Lower lobe of right lung (tissue), 2 donors: ENCODE data around the gene PEX14. TPM values are rescaled to one million over a fixed set of nuclear protein-coding genes. Genes with fewer than 3 reads are reported as not detected.

Experiments used
- ATAC-seq, 2 donors: fragments of 200-7000 bp; cut with Tn5 transposase; one replicate each; pipeline ENCODE4 v1.9.1; 2020 to 2022; ENCODE audit warnings: mild to moderate bottlenecking in 2 of 2, moderate library complexity in 2 of 2
- DNase-seq: peaks from one replicate; pipeline ENCODE4 v3.0.0-alpha.2; 2020
- H3K27ac ChIP-seq: fragments of 200-600 bp; one replicate; pipeline ENCODE4 v1.8.0; 2022
- H3K27me3 ChIP-seq: fragments of 200-600 bp; one replicate; pipeline ENCODE4 v1.8.0; 2022; ENCODE audit warnings: low read depth
- H3K36me3 ChIP-seq: fragments of 200-600 bp; one replicate; pipeline ENCODE4 v1.8.0; 2022; ENCODE audit warnings: mild to moderate bottlenecking
- H3K4me1 ChIP-seq: fragments of 200-600 bp; one replicate; pipeline ENCODE4 v1.8.0; 2022
- H3K4me3 ChIP-seq: fragments of 200-600 bp; one replicate; pipeline ENCODE4 v1.8.0; 2022; ENCODE audit warnings: mild to moderate bottlenecking
- H3K9me3 ChIP-seq: fragments of 200-600 bp; one replicate; pipeline ENCODE4 v1.8.0; 2022
- intact Hi-C: fragments of 100-400 bp; cut with DNase I; formaldehyde crosslinking; loops from one replicate; pipeline ENCODE4 v1.11.0; 2022
- total RNA-seq: library from RNA; stranded (reverse); fragmentation: NEBNext Ultra II Directional; extraction: Animal tissue kit (Norgen Biotek cat#: 25700); gene quantifications from one replicate; pipeline ENCODE4 v1.2.1, GENCODE V29; 2021
- TF ChIP-seq, protein P1 (sequence below): fragments of 200-600 bp; IDR thresholded peaks from one replicate; pipeline ENCODE4 v1.8.0; 2022; ENCODE audit warnings: antibody characterized with exemption, mild to moderate bottlenecking
- donor health status: DM: no; HTN: yes; CAD: no; lungs with severe emphysema.

The PEX14 gene
- total RNA-seq, 1 donor from 2014 or later = 27.9 TPM

- ATAC-seq (peak; percentile 7 to 40), DNase-seq (no peak)
- peaks cover 73% of the 10 kb centered on the region for H3K36me3 ChIP-seq
- H3K4me1 ChIP-seq = peaks cover 16% of the 10 kb centered on the region
- H3K4me3 ChIP-seq = no peak overlapping the region
- TF ChIP-seq, protein P1, sequence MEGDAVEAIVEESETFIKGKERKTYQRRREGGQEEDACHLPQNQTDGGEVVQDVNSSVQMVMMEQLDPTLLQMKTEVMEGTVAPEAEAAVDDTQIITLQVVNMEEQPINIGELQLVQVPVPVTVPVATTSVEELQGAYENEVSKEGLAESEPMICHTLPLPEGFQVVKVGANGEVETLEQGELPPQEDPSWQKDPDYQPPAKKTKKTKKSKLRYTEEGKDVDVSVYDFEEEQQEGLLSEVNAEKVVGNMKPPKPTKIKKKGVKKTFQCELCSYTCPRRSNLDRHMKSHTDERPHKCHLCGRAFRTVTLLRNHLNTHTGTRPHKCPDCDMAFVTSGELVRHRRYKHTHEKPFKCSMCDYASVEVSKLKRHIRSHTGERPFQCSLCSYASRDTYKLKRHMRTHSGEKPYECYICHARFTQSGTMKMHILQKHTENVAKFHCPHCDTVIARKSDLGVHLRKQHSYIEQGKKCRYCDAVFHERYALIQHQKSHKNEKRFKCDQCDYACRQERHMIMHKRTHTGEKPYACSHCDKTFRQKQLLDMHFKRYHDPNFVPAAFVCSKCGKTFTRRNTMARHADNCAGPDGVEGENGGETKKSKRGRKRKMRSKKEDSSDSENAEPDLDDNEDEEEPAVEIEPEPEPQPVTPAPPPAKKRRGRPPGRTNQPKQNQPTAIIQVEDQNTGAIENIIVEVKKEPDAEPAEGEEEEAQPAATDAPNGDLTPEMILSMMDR = no peak
- H3K27me3 ChIP-seq = no peaks in the 10 kb centered on the region
- intact Hi-C loops = no loop called here
- no peaks in the 10 kb centered on the region for H3K9me3 ChIP-seq
- no peak overlapping the region for H3K27ac ChIP-seq
These were observed 182.5 kb downstream of the PEX14 start for GRCh38 chr1:10657088-10657847.

DNA sequence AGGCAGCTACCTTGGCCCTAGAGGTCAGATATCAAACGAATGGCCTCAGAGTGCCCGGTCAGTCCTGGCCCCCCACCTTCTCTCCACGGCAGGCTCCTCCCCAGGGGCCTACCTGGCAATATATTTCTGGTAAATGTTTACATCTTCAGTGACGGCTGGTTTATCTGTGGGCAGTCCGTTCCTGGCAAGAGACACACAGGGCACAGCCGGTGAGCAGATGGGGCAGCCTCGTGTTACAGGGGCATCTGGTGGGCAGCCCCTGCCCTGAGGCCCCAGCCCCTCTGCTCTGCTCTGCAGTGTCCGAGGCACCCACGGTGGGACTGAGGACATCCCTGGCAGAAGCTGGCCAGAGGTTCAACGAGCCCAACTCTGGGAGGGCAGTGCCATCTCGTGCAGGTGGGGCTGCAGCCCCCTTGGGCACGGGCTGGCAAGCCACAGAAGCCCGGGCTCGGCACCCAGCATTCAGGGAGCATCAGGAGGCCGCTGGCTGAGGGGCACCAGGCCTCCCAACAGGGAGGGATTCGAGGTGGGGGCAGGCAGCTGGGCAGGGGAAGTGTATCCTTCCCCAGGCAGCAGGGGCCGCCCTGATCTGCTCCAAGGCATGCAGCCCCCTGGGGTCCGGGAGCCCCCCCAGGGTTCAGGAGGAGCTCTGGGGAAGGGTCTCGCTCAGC is 183.8 kb downstream of the PEX14 start:
- H3K27me3 ChIP-seq = no peaks in the 10 kb centered on the region
- no peak overlapping the region for H3K4me3 ChIP-seq
- TF ChIP-seq, protein P1 = no peak
- H3K4me1 ChIP-seq = peaks cover 16% of the 10 kb centered on the region
- no peaks in the 10 kb centered on the region for H3K9me3 ChIP-seq
- no peak overlapping the region for H3K27ac ChIP-seq
- ATAC-seq (no peak), DNase-seq (no peak)
- H3K36me3 ChIP-seq = peaks cover 60% of the 10 kb centered on the region
- intact Hi-C loops = no loop called here

- no peak for DNase-seq
- TF ChIP-seq, protein P1 = no peak
- no peak for ATAC-seq
- H3K27me3 ChIP-seq = no peaks in the 10 kb centered on the region
- H3K4me3 ChIP-seq = no peak overlapping the region
- peaks cover 23% of the 10 kb centered on the region for H3K4me1 ChIP-seq
- H3K27ac ChIP-seq = no peak overlapping the region
- intact Hi-C loops = no loop called here
- H3K36me3 ChIP-seq = peaks cover 60% of the 10 kb centered on the region
- no peaks in the 10 kb centered on the region for H3K9me3 ChIP-seq
These were observed 184.5 kb downstream of the PEX14 start for GRCh38 chr1:10659218-10659617.

DNA sequence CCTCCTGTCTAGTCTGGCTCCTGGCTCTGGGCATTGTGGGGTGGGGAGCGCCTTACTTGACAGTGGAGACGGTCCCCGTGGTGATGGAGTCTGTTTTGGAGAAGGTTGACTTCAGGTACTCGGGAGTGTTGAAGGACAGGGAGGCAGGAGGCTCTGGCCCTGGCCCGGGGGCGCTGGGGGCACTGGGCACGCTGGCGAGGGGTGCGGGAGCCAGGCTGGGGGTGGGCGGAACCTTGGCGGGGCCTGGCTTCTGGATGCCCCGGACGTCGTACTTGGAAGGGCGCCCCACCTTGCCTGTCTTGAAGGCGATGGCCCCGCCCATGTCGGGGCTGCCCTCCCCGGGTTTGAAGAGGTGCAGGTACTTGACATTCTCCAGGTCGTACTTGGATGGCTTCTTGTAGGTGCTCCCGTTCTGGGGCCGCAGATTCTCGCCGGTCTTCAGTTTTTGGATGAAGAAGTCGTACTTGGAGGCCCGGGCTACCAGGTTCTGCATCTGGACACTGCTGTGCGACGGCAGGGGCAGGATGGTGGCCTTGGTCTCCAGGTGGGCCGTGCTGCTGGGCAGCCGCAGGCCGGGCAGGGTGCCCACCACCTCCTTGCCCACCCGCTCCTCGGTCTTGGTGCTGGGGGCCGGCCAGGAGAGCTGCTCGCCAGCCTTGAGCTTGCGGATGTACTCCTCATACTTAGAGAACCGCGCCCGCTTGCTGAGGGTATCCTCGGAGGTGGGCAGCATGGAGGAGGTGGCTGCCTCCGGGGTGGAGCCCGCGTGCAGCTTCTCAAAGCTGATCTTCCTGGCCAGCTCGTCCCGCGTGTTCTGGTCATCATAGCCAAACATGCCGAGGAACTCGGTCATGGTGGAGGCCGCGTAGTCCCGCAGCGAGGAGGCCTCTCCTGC is 185.1 kb downstream of the PEX14 start:
- Histone ChIP-seq H3K9me3 (no peaks in the 10 kb centered on the region), H3K27me3 (no peaks in the 10 kb centered on the region), H3K27ac (peak overlapping the region; percentile 36), H3K4me3 (no peak overlapping the region), H3K36me3 (peaks cover 62% of the 10 kb centered on the region), H3K4me1 (peaks cover 30% of the 10 kb centered on the region)
- DNase-seq = peak; percentile 78
- TF ChIP-seq, protein P1 = no peak
- peak; percentile 50 to 67 for ATAC-seq
- intact Hi-C loops = no loop called here

GRCh38 chr1:10661453-10661852 is 186.7 kb downstream of the PEX14 start:
- peaks cover 45% of the 10 kb centered on the region for H3K4me1 ChIP-seq
- peaks cover 51% of the 10 kb centered on the region for H3K36me3 ChIP-seq
- H3K27ac ChIP-seq = no peak overlapping the region
- H3K27me3 ChIP-seq = no peaks in the 10 kb centered on the region
- DNase-seq (no peak), ATAC-seq (no peak)
- no peak overlapping the region for H3K4me3 ChIP-seq
- intact Hi-C loops = no loop called here
- no peaks in the 10 kb centered on the region for H3K9me3 ChIP-seq
- TF ChIP-seq, protein P1 = no peak
